Common myeloid progenitor, CD34-positive (primary cell): ENCODE measurements around the gene SYT2.

Experiments
- CTCF ChIA-PET: fragments of 350-600 bp; sonication (Branson Sonifier 250); formaldehyde crosslinking; loops from one replicate; lab custom pipeline; 2021; ENCODE audit warnings: antibody characterized with exemption; lab: Charles Lee
- POLR2A ChIA-PET: fragments of 350-600 bp; sonication (Branson Sonifier 250); formaldehyde crosslinking; loops from one replicate; lab custom pipeline; 2021; ENCODE audit warnings: antibody characterized with exemption; lab: Charles Lee
- DNase-seq, 3 donors: peaks; one replicate each; pipeline versions ENCODE4 v3.0.0 to v3.0.0-alpha.2; 2013
- H3K27ac ChIP-seq, 2 experiments: 1 replicate in 1 of 2; 2 replicates in 1 of 2; pipeline ENCODE4 v1.7.0; 2013; ENCODE audit warnings: inconsistent platforms in 2 of 2, low read length in 2 of 2, mild to moderate bottlenecking in 2 of 2, low read depth in 1 of 2, moderate library complexity in 1 of 2; ENCODE audit not compliant: severe bottlenecking in 2 of 2, insufficient read depth in 1 of 2, poor library complexity in 1 of 2
- H3K27me3 ChIP-seq, 5 experiments: replicated peaks in 2 of 5; 1 replicate in 3 of 5; 2 replicates in 2 of 5; pipeline versions ENCODE4 v1.6.1 to v1.7.0; 2013; ENCODE audit warnings: low read length in 4 of 5, mild to moderate bottlenecking in 2 of 5, moderate library complexity in 2 of 5, inconsistent platforms in 1 of 5; ENCODE audit not compliant: insufficient read depth in 5 of 5, control insufficient read depth in 4 of 5
- H3K36me3 ChIP-seq, 4 experiments: 1 replicate in 2 of 4; 2 replicates in 2 of 4; pipeline versions ENCODE4 v1.6.1 to v1.7.0; 2013; ENCODE audit warnings: low read length in 3 of 4, control low read depth in 1 of 4, mild to moderate bottlenecking in 1 of 4; ENCODE audit not compliant: control insufficient read depth in 4 of 4, insufficient read depth in 4 of 4
- H3K4me1 ChIP-seq, 4 experiments: 1 replicate in 3 of 4; 2 replicates in 1 of 4; pipeline versions ENCODE4 v1.6.1 to v1.7.1; 2013; ENCODE audit warnings: low read length in 3 of 4, mild to moderate bottlenecking in 3 of 4, control low read depth in 1 of 4, inconsistent platforms in 1 of 4, moderate library complexity in 1 of 4; ENCODE audit not compliant: control insufficient read depth in 4 of 4, insufficient read depth in 4 of 4; ENCODE audit errors: control extremely low read depth in 1 of 4
- H3K4me3 ChIP-seq, 7 experiments: 1 replicate in 4 of 7; 2 replicates in 3 of 7; pipeline versions ENCODE4 v1.5.1 to v1.7.0; 2013; ENCODE audit warnings: mild to moderate bottlenecking in 7 of 7, low read length in 6 of 7, moderate library complexity in 6 of 7, inconsistent platforms in 2 of 7, low read depth in 2 of 7, control low read depth in 1 of 7; ENCODE audit not compliant: insufficient read depth in 4 of 7, control insufficient read depth in 1 of 7; ENCODE audit errors: extremely low read depth in 1 of 7
- H3K9me3 ChIP-seq, 5 experiments: 1 replicate in 4 of 5; 2 replicates in 1 of 5; pipeline versions ENCODE4 v1.6.1 to v1.7.1; 2013; ENCODE audit warnings: low read length in 4 of 5, mild to moderate bottlenecking in 2 of 5, inconsistent platforms in 1 of 5, low read depth in 1 of 5, moderate library complexity in 1 of 5; ENCODE audit not compliant: control insufficient read depth in 4 of 5, insufficient read depth in 2 of 5; ENCODE audit errors: control extremely low read depth in 1 of 5
- WGBS: methylation state at CpG from one replicate; pipeline ENCODE4 v1.1.5; 2013; ENCODE audit not compliant: insufficient coverage; 5-methylcytosine and 5-hydroxymethylcytosine counted together

The SYT2 gene

DNA sequence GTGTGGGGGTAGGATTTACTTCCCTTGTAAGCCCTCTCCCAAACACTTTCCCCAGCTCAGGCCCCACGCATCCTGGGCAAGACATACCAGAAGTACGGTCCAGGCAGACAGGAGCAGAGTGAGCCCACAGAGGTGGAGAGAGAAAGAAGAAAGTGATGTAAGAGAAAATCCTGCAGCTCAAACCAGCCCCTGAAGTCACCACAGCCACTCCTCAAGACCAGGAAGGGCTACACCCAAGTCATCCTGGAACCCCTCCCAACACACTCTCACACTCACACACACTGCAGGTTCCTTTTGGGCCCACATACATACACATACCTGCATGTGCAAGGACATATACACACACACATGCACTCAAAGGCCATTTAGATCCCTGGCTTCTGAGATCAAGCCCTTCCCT, 106.8 kb downstream of the SYT2 start:
- no peaks in the 10 kb centered on the region for H3K36me3 ChIP-seq
- H3K27ac ChIP-seq = no peak overlapping the region
- DNase-seq = no peak
- H3K27me3 ChIP-seq = peaks cover 0 to 14% (median 0%) of the 10 kb centered on the region in 5 experiments
- no peak overlapping the region for H3K4me3 ChIP-seq
- H3K4me1 ChIP-seq = no peaks in the 10 kb centered on the region
- CTCF ChIA-PET = interaction anchor here (1.1 to 1.5 kb wide), 3 partner anchors 8 to 57 kb away, joined by 3 to 5 read pairs (median 4); no protein-coding TSS in a partner anchor
- POLR2A ChIA-PET = no interaction called here
- no CpG with 5 or more reads among the region's 2 CpGs for WGBS
- H3K9me3 ChIP-seq = no peaks in the 10 kb centered on the region

DNA sequence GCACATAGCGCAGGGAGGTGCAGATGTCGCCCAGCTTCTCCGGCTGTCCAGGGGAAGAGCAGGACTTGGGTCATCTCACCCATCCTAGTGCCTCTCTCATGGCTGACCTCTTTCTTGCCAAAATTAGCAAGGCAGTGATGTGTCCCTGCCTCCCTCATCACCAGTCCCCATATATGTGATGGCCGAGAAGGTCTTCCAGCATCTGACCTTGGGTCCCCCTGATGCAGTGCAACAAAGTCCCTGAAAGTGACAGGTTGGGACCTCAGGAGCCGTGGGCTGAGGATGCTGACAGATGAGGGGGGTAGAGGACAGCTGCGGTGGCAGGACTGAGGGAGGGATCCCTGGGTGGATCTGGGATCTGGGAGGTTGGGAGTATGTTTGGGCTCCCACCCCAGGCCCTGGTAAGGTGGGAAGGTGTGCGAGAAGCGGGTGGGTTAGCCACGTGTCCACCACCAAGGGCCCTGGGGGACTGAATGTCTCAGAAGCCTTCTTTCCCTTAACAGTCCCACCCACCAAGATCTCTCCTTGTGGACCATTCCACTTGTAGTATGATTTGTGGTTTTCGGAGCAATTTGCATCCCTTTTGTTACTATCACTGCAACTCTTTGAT, 109.7 kb downstream of the SYT2 start:
- no peak for DNase-seq
- 86% methylated on average over 5 of the region's 10 CpGs for WGBS
- no peaks in the 10 kb centered on the region for H3K36me3 ChIP-seq
- CTCF ChIA-PET = interaction anchor here (0.8 to 2.0 kb wide), 11 partner anchors 11 to 141 kb away, joined by 3 to 9 read pairs (median 4); no protein-coding TSS in a partner anchor
- peaks cover 0 to 22% (median 0%) of the 10 kb centered on the region in 5 experiments for H3K27me3 ChIP-seq
- H3K27ac ChIP-seq = no peak overlapping the region
- H3K4me3 ChIP-seq = no peak overlapping the region
- H3K9me3 ChIP-seq = no peaks in the 10 kb centered on the region
- no peaks in the 10 kb centered on the region for H3K4me1 ChIP-seq
- POLR2A ChIA-PET = no interaction called here

DNA sequence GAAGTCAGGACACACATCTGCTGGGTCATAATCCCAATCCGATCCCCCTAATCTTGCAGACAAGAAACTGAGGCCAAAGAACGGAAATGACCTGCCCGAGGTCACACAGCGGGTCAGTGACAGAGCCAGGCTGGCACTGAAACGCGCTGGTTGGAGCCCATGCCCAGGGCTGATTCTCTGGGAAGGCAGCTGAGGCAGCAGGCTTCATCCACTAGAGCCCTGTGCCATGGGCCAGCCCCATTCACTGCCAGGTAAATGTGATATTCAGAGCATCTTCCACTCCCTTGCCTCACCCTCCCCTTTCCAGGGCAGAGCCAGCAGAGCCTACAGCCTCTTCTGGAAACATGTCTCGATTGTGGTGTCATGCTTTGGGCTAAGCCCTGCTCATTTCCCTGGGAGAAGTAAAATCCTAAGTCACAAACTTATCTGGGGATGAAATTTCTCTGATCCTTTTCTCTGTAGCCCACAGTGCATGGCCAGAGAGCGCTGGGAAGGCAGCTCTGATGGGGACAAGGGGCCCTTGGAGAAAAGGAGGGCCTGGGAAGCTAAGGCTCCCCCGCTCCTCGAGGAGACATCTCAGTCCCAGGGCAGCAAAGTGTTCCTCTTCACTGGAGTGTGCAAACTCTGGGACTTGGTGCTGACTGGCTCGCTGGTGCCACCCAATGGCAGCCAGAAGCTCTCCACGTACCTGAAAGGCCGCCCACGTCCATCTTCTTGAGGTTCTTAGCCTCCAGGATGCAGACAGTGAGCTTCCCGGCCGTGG, 110.4 kb downstream of the SYT2 start:
- POLR2A ChIA-PET = no interaction called here
- no peak overlapping the region for H3K27ac ChIP-seq
- CTCF ChIA-PET = interaction anchor here (0.8 to 2.2 kb wide), 10 partner anchors 7 to 141 kb away, joined by 3 to 9 read pairs (median 4); no protein-coding TSS in a partner anchor
- no peaks in the 10 kb centered on the region for H3K9me3 ChIP-seq
- H3K36me3 ChIP-seq = no peaks in the 10 kb centered on the region
- H3K4me3 ChIP-seq = no peak overlapping the region
- H3K27me3 ChIP-seq = peaks cover 0 to 24% (median 0%) of the 10 kb centered on the region in 5 experiments
- H3K4me1 ChIP-seq = no peaks in the 10 kb centered on the region
- DNase-seq = peak; percentile 40 to 61 (median 55)
- 57% methylated on average over 16 of the region's 16 CpGs for WGBS

DNA sequence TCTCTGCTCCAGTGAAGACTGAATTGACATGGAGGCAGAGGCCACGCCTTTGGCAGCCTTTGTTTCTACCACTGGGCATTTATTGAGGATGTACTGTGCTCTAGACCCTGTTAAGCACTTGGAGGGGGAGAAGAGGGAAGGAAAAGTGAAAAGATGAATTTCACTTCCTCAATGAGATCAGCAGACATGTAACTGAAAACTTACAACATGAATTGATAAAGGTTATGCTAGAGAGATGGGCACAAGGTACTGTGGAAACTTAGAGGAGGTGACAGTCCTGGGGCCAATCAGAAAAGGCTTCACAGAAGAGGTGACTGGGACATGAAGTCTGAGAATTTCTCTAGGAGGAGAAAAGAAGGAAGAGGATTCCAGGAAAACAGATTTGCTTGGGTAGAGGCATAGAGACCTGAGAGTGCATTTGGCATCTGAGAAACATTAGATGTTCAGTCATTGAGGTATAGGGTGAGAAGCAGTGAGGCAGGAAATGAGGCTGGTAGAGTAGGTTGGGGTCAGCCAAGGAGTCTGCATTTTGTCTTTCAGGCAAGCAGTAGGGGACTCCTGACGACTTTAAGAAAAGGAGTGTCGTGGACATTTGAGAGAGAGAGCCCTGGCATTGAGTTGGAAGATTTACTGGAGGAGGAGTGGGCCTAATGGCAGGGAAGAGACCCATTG, 113.0 kb downstream of the SYT2 start:
- H3K27me3 ChIP-seq = peaks cover 0 to 14% (median 0%) of the 10 kb centered on the region in 5 experiments
- no peak overlapping the region for H3K4me3 ChIP-seq
- ChIA-PET CTCF (interaction anchor here (0.8 to 2.2 kb wide), 2 partner anchors 10 to 11 kb away, joined by 3 to 7 read pairs; no protein-coding TSS in a partner anchor), POLR2A (no interaction called here)
- H3K27ac ChIP-seq = no peak overlapping the region
- H3K4me1 ChIP-seq = no peaks in the 10 kb centered on the region
- no peaks in the 10 kb centered on the region for H3K9me3 ChIP-seq
- H3K36me3 ChIP-seq = no peaks in the 10 kb centered on the region
- 100% methylated on average over 3 of the region's 3 CpGs for WGBS
- DNase-seq = no peak

DNA sequence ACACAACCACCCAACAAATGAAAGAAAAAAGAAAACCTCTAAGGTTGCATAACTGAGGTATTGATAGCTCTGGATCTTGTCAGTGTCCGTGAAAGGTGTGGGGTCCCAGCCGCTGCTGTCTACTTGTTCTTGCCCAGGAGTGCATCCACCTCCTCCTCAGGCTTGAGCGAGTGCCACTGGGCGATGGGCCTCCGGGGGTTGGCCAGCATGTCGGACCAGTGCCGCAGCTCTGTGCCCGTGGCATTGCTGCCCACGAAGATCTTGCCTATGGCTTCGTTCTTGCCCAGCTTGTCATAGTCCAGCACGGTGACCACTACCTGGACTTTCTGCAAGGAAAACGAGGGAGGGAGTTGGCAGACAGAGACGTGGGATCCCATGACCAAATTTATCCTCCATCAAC, 113.6 kb downstream of the SYT2 start:
- 95% methylated on average over 11 of the region's 13 CpGs for WGBS
- Histone ChIP-seq H3K36me3 (no peaks in the 10 kb centered on the region), H3K9me3 (no peaks in the 10 kb centered on the region), H3K27me3 (peaks cover 0 to 12% (median 0%) of the 10 kb centered on the region in 5 experiments), H3K27ac (no peak overlapping the region), H3K4me1 (no peaks in the 10 kb centered on the region), H3K4me3 (no peak overlapping the region)
- POLR2A ChIA-PET = no interaction called here
- CTCF ChIA-PET = interaction anchor here (0.5 to 0.8 kb wide), 2 partner anchors 11 to 48 kb away, joined by 3 read pairs; no protein-coding TSS in a partner anchor
- DNase-seq = no peak

DNA sequence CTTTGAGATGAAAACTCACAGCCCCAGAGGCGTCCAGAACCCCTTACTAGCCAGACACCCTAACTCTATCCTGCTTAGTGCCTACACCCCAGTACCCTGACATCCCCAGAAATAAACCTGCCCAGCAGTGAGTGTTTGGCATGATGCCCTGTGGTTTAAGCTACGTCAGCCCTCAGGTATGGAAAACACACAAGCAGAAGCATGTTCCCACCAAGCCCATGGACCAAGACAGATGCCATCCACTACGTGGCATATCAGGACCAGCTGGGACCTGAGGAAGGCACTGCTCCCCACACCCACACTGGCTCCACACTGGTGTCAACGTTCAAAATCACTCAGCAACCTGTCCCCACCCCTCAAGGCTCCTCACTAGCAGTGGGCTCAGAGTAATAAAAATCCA, 116.4 kb downstream of the SYT2 start:
- Histone ChIP-seq H3K4me1 (no peaks in the 10 kb centered on the region), H3K27ac (no peak overlapping the region), H3K36me3 (no peaks in the 10 kb centered on the region), H3K27me3 (peaks cover 0 to 11% (median 0%) of the 10 kb centered on the region in 5 experiments), H3K4me3 (no peak overlapping the region), H3K9me3 (no peaks in the 10 kb centered on the region)
- no peak for DNase-seq
- ChIA-PET CTCF (no interaction called here), POLR2A (no interaction called here)
- 94% methylated on average over 3 of the region's 4 CpGs for WGBS
